Lung (tissue), 12 donors: Measurements from ENCODE around the gene PRKAR1A. TPM values are rescaled to one million over a fixed set of nuclear protein-coding genes. Genes with fewer than 3 reads are reported as not detected.

Experiments
- ATAC-seq: fragments of 200-7000 bp; cut with Tn5 transposase; one replicate; pipeline ENCODE4 v1.9.1; 2020; ENCODE audit warnings: moderate number of reproducible peaks; ENCODE audit not compliant: insufficient read depth, low FRiP score
- DNase-seq, 3 donors: peaks; one replicate each; pipeline ENCODE4 v3.0.0-alpha.2; 2013 to 2017
- H3K27ac ChIP-seq, 2 donors: one replicate each; pipeline ENCODE4 v1.5.1; 2013; ENCODE audit warnings: mild to moderate bottlenecking in 2 of 2, moderate library complexity in 2 of 2, control low read depth in 1 of 2, inconsistent platforms in 1 of 2, low read depth in 1 of 2, low read length in 1 of 2
- H3K27me3 ChIP-seq, 3 donors: one replicate each; pipeline ENCODE4 v1.5.1; 2013; ENCODE audit warnings: low read length in 2 of 3; ENCODE audit not compliant: control insufficient read depth in 3 of 3, insufficient read depth in 3 of 3
- H3K36me3 ChIP-seq, 4 donors: one replicate each; pipeline ENCODE4 v1.5.1; 2013; ENCODE audit warnings: low read length in 4 of 4, mild to moderate bottlenecking in 1 of 4, moderate library complexity in 1 of 4; ENCODE audit not compliant: control insufficient read depth in 4 of 4, insufficient read depth in 4 of 4
- H3K4me1 ChIP-seq, 5 donors: one replicate each; pipeline ENCODE4 v1.5.1; 2013; ENCODE audit warnings: low read length in 5 of 5, mild to moderate bottlenecking in 2 of 5, moderate library complexity in 1 of 5; ENCODE audit not compliant: control insufficient read depth in 5 of 5, insufficient read depth in 5 of 5
- H3K4me3 ChIP-seq: one replicate; pipeline ENCODE4 v1.5.1; 2013; ENCODE audit warnings: mild to moderate bottlenecking, control low read depth, moderate library complexity
- H3K9ac ChIP-seq, 2 donors: one replicate each; pipeline ENCODE4 v1.5.1; 2013; ENCODE audit warnings: low read length in 2 of 2, control low read depth in 1 of 2; ENCODE audit not compliant: insufficient read depth in 1 of 2
- H3K9me3 ChIP-seq, 4 donors: one replicate each; pipeline ENCODE4 v1.5.1; 2013; ENCODE audit warnings: low read length in 3 of 4, mild to moderate bottlenecking in 1 of 4, moderate library complexity in 1 of 4; ENCODE audit not compliant: control insufficient read depth in 4 of 4, insufficient read depth in 3 of 4
- CTCF ChIP-seq: IDR thresholded peaks from 2 replicates; pipeline ENCODE4 v1.5.1; 2012; ENCODE audit warnings: mild to moderate bottlenecking; ENCODE audit errors: control extremely low read depth, extremely low read depth
- WGBS, 2 donors: extraction: QIAGEN DNeasy Blood & Tissue Kit; methylation state at CpG; one replicate each; pipeline ENCODE4 v1.1.7; 2013; 5-methylcytosine and 5-hydroxymethylcytosine counted together
- polyA plus RNA-seq, 2 donors: library from polyadenylated mRNA; stranded (reverse); fragments of 200-250 nt; gene quantifications; one replicate each; pipeline ENCODE4 v1.2.1, GENCODE V29; 2013
- total RNA-seq, 2 donors: library from RNA; depleted of rRNA in 1 of 2; stranded (reverse); fragments of >200 nt in 1 of 2; gene quantifications; one replicate each; pipeline ENCODE4 v1.2.1, GENCODE V29; 2014 to 2021
- donor health status: control.
- donor health status: control.
- donor health status: Bipolar disorder and iron deficiency.
- donor health status: healthy.
- donor health status: DM: yes; HTN: yes; CAD: no.

PRKAR1A gene
- total and polyA plus RNA-seq, 4 donors: 74.0 to 422 (median 265) TPM

GRCh38 chr17:68531252-68531651 lies 19.0 kb downstream of the PRKAR1A start:
- peaks cover 0 to 6% (median 0%) of the 10 kb centered on the region in 5 donors for H3K4me1 ChIP-seq
- H3K27ac ChIP-seq: no peak overlapping the region
- no peaks in the 10 kb centered on the region for H3K27me3 ChIP-seq
- TF ChIP-seq CTCF: no peak
- H3K4me3 ChIP-seq: no peak overlapping the region
- no peak for ATAC-seq
- peaks cover 17 to 76% (median 49%) of the 10 kb centered on the region in 4 donors for H3K36me3 ChIP-seq
- no peak for DNase-seq
- H3K9me3 ChIP-seq: no peaks in the 10 kb centered on the region
- WGBS, 2 donors: 94 to 97% methylated on average over 4 of the region's 4 CpGs
- no peak overlapping the region for H3K9ac ChIP-seq

- peaks cover 0 to 5% (median 0%) of the 10 kb centered on the region in 5 donors for H3K4me1 ChIP-seq
- no peak overlapping the region for H3K4me3 ChIP-seq
- no peak for ATAC-seq
- H3K9ac ChIP-seq: no peak overlapping the region
- H3K9me3 ChIP-seq: no peaks in the 10 kb centered on the region
- no peak for DNase-seq
- H3K36me3 ChIP-seq: peaks cover 24 to 71% (median 45%) of the 10 kb centered on the region in 4 donors
- H3K27ac ChIP-seq: no peak overlapping the region
- TF ChIP-seq CTCF: no peak
- 78 to 89% methylated on average over 3 of the region's 3 CpGs for WGBS, 2 donors
- H3K27me3 ChIP-seq: no peaks in the 10 kb centered on the region
Measured at GRCh38 chr17:68532826-68533225, 20.6 kb downstream of the PRKAR1A start.

GRCh38 chr17:68533887-68534694 lies 21.9 kb downstream of the PRKAR1A start:
- Histone ChIP-seq H3K9me3 (no peaks in the 10 kb centered on the region), H3K4me3 (no peak overlapping the region), H3K27me3 (no peaks in the 10 kb centered on the region), H3K27ac (peak overlapping the region in 1 of 2 donors; percentile 44), H3K9ac (no peak overlapping the region), H3K4me1 (peaks cover 0 to 3% (median 0%) of the 10 kb centered on the region in 5 donors), H3K36me3 (peaks cover 23 to 66% (median 39%) of the 10 kb centered on the region in 4 donors)
- DNase-seq (peak in 2 of 3 donors; percentile 39 to 64), ATAC-seq (no peak)
- WGBS, 2 donors: 75 to 85% methylated on average over 6 of the region's 6 CpGs
- TF ChIP-seq CTCF: no peak
